Measurements from ENCODE around the gene QRICH2. TPM values are rescaled to one million over a fixed set of nuclear protein-coding genes. Genes with fewer than 3 reads are reported as not detected.
"Not testable (repeated sequence)": the region's sequence is repeated elsewhere in the genome, so short reads cannot be mapped to it uniquely, and the experiment has no call there.

The QRICH2 gene
- polyA plus RNA-seq, 1 donor = 3.5 TPM

DNA sequence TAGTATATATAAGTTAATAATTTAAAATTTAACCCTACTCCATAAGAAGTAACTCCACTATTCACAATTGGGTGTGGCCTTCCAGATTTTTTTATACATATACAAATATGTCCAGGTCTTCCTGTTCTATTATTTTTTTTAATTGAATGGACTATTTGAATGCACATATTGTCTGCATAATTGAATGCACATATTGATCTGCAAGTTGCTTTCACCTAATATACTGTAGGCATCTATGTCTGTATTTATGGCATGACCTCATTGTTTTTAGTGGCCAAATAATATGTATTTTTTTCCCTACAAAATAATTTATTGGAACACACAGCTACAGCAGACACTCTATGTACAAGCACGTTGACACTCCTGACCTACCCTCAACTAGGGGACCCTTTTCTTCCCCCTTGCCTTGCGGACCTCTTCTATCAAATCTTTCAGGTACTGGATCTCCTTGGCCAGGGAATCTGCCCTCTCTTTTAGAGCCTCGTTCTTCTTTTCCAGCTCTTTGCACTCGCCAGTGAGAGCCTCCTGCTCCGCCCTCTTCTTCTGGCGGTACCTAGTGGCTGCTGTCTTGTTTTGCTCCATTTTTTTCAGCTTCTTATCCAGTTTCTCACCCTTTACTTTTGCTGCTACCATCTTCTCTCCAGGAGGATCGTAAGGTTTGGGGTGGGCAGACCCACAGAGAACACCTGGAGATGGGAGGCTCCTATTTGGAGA lies 82.5 kb downstream of the QRICH2 start:
- not testable (repeated sequence) for DNase-seq (ENCODE audit: low read depth)

Other genes starting within 250 kb of the QRICH2 start
- gene SRP68, start 235.8 kb downstream of the QRICH2 start, polyA plus RNA-seq (ENCODE audit: insufficient read length) = 82.4 TPM
- not detected for gene GALR2, start 233.5 kb downstream of the QRICH2 start, polyA plus RNA-seq (ENCODE audit: insufficient read length)
- 7.2 TPM for gene ZACN, start 229.1 kb downstream of the QRICH2 start, polyA plus RNA-seq (ENCODE audit: insufficient read length)
- gene EXOC7, start 204.5 kb downstream of the QRICH2 start, polyA plus RNA-seq (ENCODE audit: insufficient read length) = 78.3 TPM
- gene FOXJ1, start 167.0 kb downstream of the QRICH2 start, polyA plus RNA-seq (ENCODE audit: insufficient read length) = 0.05 TPM
- 12.1 TPM for gene RNF157, start 67.8 kb downstream of the QRICH2 start, polyA plus RNA-seq (ENCODE audit: insufficient read length)
- 18.3 TPM for gene UBALD2, start 42.9 kb downstream of the QRICH2 start, polyA plus RNA-seq (ENCODE audit: insufficient read length)
- 31.5 TPM for gene PRPSAP1, start 45.6 kb upstream of the QRICH2 start, polyA plus RNA-seq (ENCODE audit: insufficient read length)
- 1.7 TPM for gene SPHK1, start 76.3 kb upstream of the QRICH2 start, polyA plus RNA-seq (ENCODE audit: insufficient read length)
- 14.1 TPM for gene UBE2O, start 144.9 kb upstream of the QRICH2 start, polyA plus RNA-seq (ENCODE audit: insufficient read length)
- gene AANAT, start 159.3 kb upstream of the QRICH2 start, polyA plus RNA-seq (ENCODE audit: insufficient read length) = 0.37 TPM
- 6.8 TPM for gene RHBDF2, start 193.1 kb upstream of the QRICH2 start, polyA plus RNA-seq (ENCODE audit: insufficient read length)
- 16.4 TPM for gene CYGB, start 229.4 kb upstream of the QRICH2 start, polyA plus RNA-seq (ENCODE audit: insufficient read length)
- gene PRCD, start 231.8 kb upstream of the QRICH2 start, polyA plus RNA-seq (ENCODE audit: insufficient read length) = 4.8 TPM